IPS DF 6.9 (cell line): ENCODE measurements around the gene SPOCK1.
"Not testable (repeated sequence)": the region's sequence is repeated elsewhere in the genome, so short reads cannot be mapped to it uniquely, and the experiment has no call there.

ENCODE experiments used
- DNase-seq: peaks from one replicate; pipeline ENCODE4 v3.0.0-alpha.2; 2013; ENCODE audit warnings: low read depth, low spot score
- H3K27ac ChIP-seq: one replicate; pipeline ENCODE4 v1.5.1; 2013; ENCODE audit warnings: low read length, control low read depth
- H3K27me3 ChIP-seq: 2 replicates; pipeline ENCODE4 v1.6.1; 2013; ENCODE audit warnings: mild to moderate bottlenecking, low read length; ENCODE audit not compliant: control insufficient read depth, insufficient read depth
- H3K36me3 ChIP-seq: 2 replicates; pipeline ENCODE4 v1.6.1; 2013; ENCODE audit warnings: low read length; ENCODE audit not compliant: control insufficient read depth, insufficient read depth
- H3K4me1 ChIP-seq: 2 replicates; pipeline ENCODE4 v1.6.1; 2013; ENCODE audit warnings: low read length; ENCODE audit not compliant: control insufficient read depth, insufficient read depth
- H3K4me3 ChIP-seq: 2 replicates; pipeline ENCODE4 v1.5.1; 2013; ENCODE audit warnings: mild to moderate bottlenecking, low read length
- H3K9me3 ChIP-seq: 2 replicates; pipeline ENCODE4 v1.6.1; 2013; ENCODE audit warnings: low read length, inconsistent platforms; ENCODE audit not compliant: control insufficient read depth, insufficient read depth
- WGBS: extraction: QIAGEN DNeasy Blood & Tissue Kit; methylation state at CpG from one replicate; pipeline ENCODE4 v1.1.7; 2013; ENCODE audit warnings: mixed read lengths, missing lambda C conversion rate; ENCODE audit not compliant: insufficient read length, insufficient coverage; 5-methylcytosine and 5-hydroxymethylcytosine counted together

The SPOCK1 gene

GRCh38 chr5:136957428-136957827 lies 541.7 kb downstream of the SPOCK1 start:
- no peak for DNase-seq
- Histone ChIP-seq H3K9me3 (no peaks in the 10 kb centered on the region), H3K27ac (no peak overlapping the region), H3K36me3 (no peaks in the 10 kb centered on the region), H3K4me1 (no peaks in the 10 kb centered on the region), H3K4me3 (no peak overlapping the region), H3K27me3 (no peaks in the 10 kb centered on the region)
- no CpG with 5 or more reads among the region's 2 CpGs for WGBS

GRCh38 chr5:136954142-136954541 lies 545.0 kb downstream of the SPOCK1 start:
- DNase-seq, H3K9me3 ChIP-seq, H3K27me3 ChIP-seq, H3K4me1 ChIP-seq, H3K36me3 ChIP-seq, H3K4me3 ChIP-seq, H3K27ac ChIP-seq: not testable (repeated sequence)
- WGBS: no CpG with 5 or more reads among the region's 5 CpGs

GRCh38 chr5:136953346-136954069 lies 545.6 kb downstream of the SPOCK1 start:
- DNase-seq: peak; percentile 16
- H3K27ac ChIP-seq, H3K36me3 ChIP-seq, H3K4me1 ChIP-seq, H3K4me3 ChIP-seq, H3K9me3 ChIP-seq, H3K27me3 ChIP-seq: not testable (repeated sequence)
- no CpG with 5 or more reads among the region's 8 CpGs for WGBS

GRCh38 chr5:136927571-136927970 lies 571.6 kb downstream of the SPOCK1 start:
- peaks cover 2% of the 10 kb centered on the region for H3K4me1 ChIP-seq
- H3K27ac ChIP-seq: no peak overlapping the region
- no peaks in the 10 kb centered on the region for H3K36me3 ChIP-seq
- no peak overlapping the region for H3K4me3 ChIP-seq
- H3K27me3 ChIP-seq: no peaks in the 10 kb centered on the region
- DNase-seq: no peak
- H3K9me3 ChIP-seq: no peaks in the 10 kb centered on the region

- Histone ChIP-seq H3K27me3 (no peaks in the 10 kb centered on the region), H3K4me3 (no peak overlapping the region), H3K9me3 (no peaks in the 10 kb centered on the region), H3K4me1 (peaks cover 2% of the 10 kb centered on the region), H3K36me3 (no peaks in the 10 kb centered on the region), H3K27ac (no peak overlapping the region)
- no CpG with 5 or more reads among the region's 2 CpGs for WGBS
- DNase-seq: no peak
Measured at GRCh38 chr5:136926073-136926472, 573.1 kb downstream of the SPOCK1 start.
